SHP77 treated with DMSO at 0.1 percent for 48 hours (cell line): ENCODE data around the gene HTATSF1.
A peak's percentile ranks its signal among the peaks of the same experiment; 100 is the strongest.

Experiments used
- DNase-seq: peaks from one replicate; lab custom pipeline; 2025; lab: John Stamatoyannopoulos, UW

The HTATSF1 gene

GRCh38 chrX:136497556-136498052 lies at the start of gene HTATSF1:
HTATSF1 (plus strand) TSS chrX:136497592; CDS start chrX:136497685, 93 bp downstream.
- DNase-seq: peak; percentile 0

- no peak for DNase-seq
Measured at GRCh38 chrX:136447968-136448367, 49.4 kb upstream of the HTATSF1 start.

GRCh38 chrX:136450050-136450830 lies 47.2 kb upstream of the HTATSF1 start:
- DNase-seq: no peak

GRCh38 chrX:136452614-136453013 lies 44.8 kb upstream of the HTATSF1 start:
- DNase-seq: no peak

- no peak for DNase-seq
Measured at GRCh38 chrX:136453114-136453513, 44.3 kb upstream of the HTATSF1 start.

- no peak for DNase-seq
Measured at GRCh38 chrX:136453771-136454170, 43.6 kb upstream of the HTATSF1 start.

GRCh38 chrX:136456133-136456532 lies 41.3 kb upstream of the HTATSF1 start:
- no peak for DNase-seq

GRCh38 chrX:136457303-136457917 lies 40.0 kb upstream of the HTATSF1 start:
- no peak for DNase-seq

GRCh38 chrX:136464589-136464988 lies 32.8 kb upstream of the HTATSF1 start:
- no peak for DNase-seq

- DNase-seq: no peak
Measured at GRCh38 chrX:136467303-136467702, 30.1 kb upstream of the HTATSF1 start.

GRCh38 chrX:136468391-136469103 lies 28.8 kb upstream of the HTATSF1 start:
- DNase-seq: no peak

- DNase-seq: no peak
Measured at GRCh38 chrX:136473663-136474062, 23.7 kb upstream of the HTATSF1 start.

- no peak for DNase-seq
Measured at GRCh38 chrX:136475236-136475635, 22.2 kb upstream of the HTATSF1 start.

GRCh38 chrX:136476501-136476900 lies 20.9 kb upstream of the HTATSF1 start:
- no peak for DNase-seq

GRCh38 chrX:136477026-136477425 lies 20.4 kb upstream of the HTATSF1 start:
- no peak for DNase-seq

GRCh38 chrX:136480383-136480782 lies 17.0 kb upstream of the HTATSF1 start:
- DNase-seq: no peak

- DNase-seq: no peak
Measured at GRCh38 chrX:136487647-136488046, 9.7 kb upstream of the HTATSF1 start, which contains the start of gene BRS3. BRS3 (plus strand) TSS chrX:136487947; CDS start chrX:136488115, 168 bp downstream.

GRCh38 chrX:136488706-136489105 lies 8.7 kb upstream of the HTATSF1 start:
- DNase-seq: no peak

- no peak for DNase-seq
Measured at GRCh38 chrX:136491832-136492231, 5.6 kb upstream of the HTATSF1 start.

GRCh38 chrX:136493011-136493410 lies 4.4 kb upstream of the HTATSF1 start:
- no peak for DNase-seq

GRCh38 chrX:136495043-136495442 lies 2.3 kb upstream of the HTATSF1 start:
- no peak for DNase-seq

GRCh38 chrX:136496186-136496763 lies 1.1 kb upstream of the HTATSF1 start:
- DNase-seq: no peak
